ENCODE results near the gene CXCL12. TPM values are rescaled to one million over a fixed set of nuclear protein-coding genes. Genes with fewer than 3 reads are reported as not detected.

Gene CXCL12
- total RNA-seq, 2 donors from 2014 or later, result 0.91 to 13.5 TPM

DNA sequence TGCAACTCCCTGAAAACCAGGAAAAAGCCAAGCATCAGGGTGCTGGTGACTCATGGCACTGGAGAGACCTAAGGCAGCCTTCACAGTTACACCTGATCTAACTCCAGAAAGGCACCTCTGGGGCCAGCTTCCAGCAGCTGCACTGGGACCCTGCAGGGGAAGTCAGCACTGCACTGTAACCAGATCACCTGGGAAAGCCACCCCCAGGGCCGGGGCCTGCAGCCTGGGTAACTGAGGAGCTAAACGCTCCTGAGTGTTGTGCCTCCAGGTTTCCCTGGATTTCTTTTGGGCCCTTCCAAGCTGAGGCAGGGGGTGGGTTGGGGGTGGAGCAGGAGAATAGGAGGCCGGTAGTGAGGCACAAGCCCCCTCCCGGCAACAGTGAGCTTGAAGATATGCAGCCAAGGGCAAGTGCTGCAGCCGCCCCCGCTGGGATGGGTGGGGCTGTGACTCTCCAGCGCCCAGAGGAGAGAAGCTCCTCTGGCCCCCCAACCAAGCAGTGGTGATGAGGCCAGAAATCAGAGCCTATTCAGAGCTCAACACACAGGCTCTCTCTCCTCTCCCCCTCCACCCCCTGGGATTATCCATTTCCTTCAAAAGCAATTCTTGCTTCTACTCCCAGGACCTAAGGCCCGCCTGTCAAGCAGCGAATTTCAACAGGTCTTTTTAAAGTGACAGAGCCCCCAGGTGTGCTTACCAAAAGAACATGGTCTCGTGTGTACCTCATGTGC lies 2.6 kb downstream of the CXCL12 start:
- Histone ChIP-seq H3K4me1 (ENCODE audit: control insufficient read depth, insufficient read depth, low read length) (peaks cover 20% of the 10 kb centered on the region), H3K9me3 (ENCODE audit: control insufficient read depth, low read length) (no peaks in the 10 kb centered on the region), H3K36me3 (ENCODE audit: control insufficient read depth, insufficient read depth, low read length) (no peaks in the 10 kb centered on the region), H3K9ac (ENCODE audit: extremely low read depth, low read length, poor library complexity, severe bottlenecking) (no peak overlapping the region), H3K4me3 (ENCODE audit: low read length) (no peak overlapping the region), H3K27me3 (ENCODE audit: control insufficient read depth, insufficient read depth, low read length, poor library complexity, severe bottlenecking) (peaks cover 41% of the 10 kb centered on the region), H3K27ac (ENCODE audit: low read depth, low read length) (no peak overlapping the region)
- Mint-ChIP-seq H3K36me3 (ENCODE audit: low read depth) (peaks cover 12% of the 10 kb centered on the region), H3K9me3 (no peaks in the 10 kb centered on the region), H3K4me1 (peaks cover 43% of the 10 kb centered on the region), H3K27ac (no peak overlapping the region), H3K4me3 (peak overlapping the region; percentile 60), H3K27me3 (ENCODE audit: insufficient read depth) (peaks cover 39% of the 10 kb centered on the region)
- TF ChIP-seq CTCF (conservative IDR thresholded peaks at IDR 0.05), result peak; percentile 20
- WGBS, 2 experiments (ENCODE audit: insufficient coverage in 1 of 2, insufficient read length in 1 of 2), result 9 to 11% methylated on average over 6 to 10 of the region's 10 CpGs
- peak; percentile 92 for DNase-seq

- Histone ChIP-seq H3K27me3 (ENCODE audit: control insufficient read depth, insufficient read depth, low read length, poor library complexity, severe bottlenecking) (peaks cover 31% of the 10 kb centered on the region), H3K9me3 (ENCODE audit: control insufficient read depth, low read length) (no peaks in the 10 kb centered on the region), H3K4me3 (ENCODE audit: low read length) (no peak overlapping the region), H3K4me1 (ENCODE audit: control insufficient read depth, insufficient read depth, low read length) (peaks cover 20% of the 10 kb centered on the region), H3K36me3 (ENCODE audit: control insufficient read depth, insufficient read depth, low read length) (no peaks in the 10 kb centered on the region), H3K27ac (ENCODE audit: low read depth, low read length) (no peak overlapping the region), H3K9ac (ENCODE audit: extremely low read depth, low read length, poor library complexity, severe bottlenecking) (no peak overlapping the region)
- no peaks in the 10 kb centered on the region for H3K9me3 Mint-ChIP-seq
- no peak overlapping the region for H3K4me3 Mint-ChIP-seq
- peak; percentile 53 for DNase-seq
- TF ChIP-seq CTCF (conservative IDR thresholded peaks at IDR 0.05), result no peak
- peaks cover 29% of the 10 kb centered on the region for H3K27me3 Mint-ChIP-seq (ENCODE audit: insufficient read depth)
- peaks cover 12% of the 10 kb centered on the region for H3K36me3 Mint-ChIP-seq (ENCODE audit: low read depth)
- WGBS, 2 experiments (ENCODE audit: insufficient coverage in 1 of 2, insufficient read length in 1 of 2), result 86 to 88% methylated on average over 3 to 7 of the region's 8 CpGs
- H3K27ac Mint-ChIP-seq, result no peak overlapping the region
- peaks cover 43% of the 10 kb centered on the region for H3K4me1 Mint-ChIP-seq
These were observed 3.9 kb downstream of the CXCL12 start for GRCh38 chr10:44380829-44381600.

DNA sequence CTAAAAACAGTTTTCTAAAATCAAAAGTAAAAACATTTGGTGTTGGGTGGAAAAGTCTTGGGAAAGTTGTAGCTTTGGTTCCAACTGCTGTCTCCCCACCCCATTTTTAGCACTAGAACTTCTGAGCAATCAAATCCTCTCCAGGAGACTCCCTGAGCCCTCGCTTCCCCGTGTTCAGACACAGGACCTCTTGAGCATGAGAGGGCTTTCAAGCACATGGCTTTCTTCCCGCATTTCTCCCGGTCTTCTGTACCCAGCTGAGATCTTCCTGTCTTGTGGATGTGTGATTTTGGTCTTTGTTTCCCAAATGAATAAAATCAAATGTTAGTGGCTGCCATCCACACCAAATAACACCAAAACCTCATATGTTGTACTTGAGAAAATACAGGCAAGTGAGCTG lies 5.0 kb downstream of the CXCL12 start:
- Histone ChIP-seq H3K4me3 (ENCODE audit: low read length) (no peak overlapping the region), H3K4me1 (ENCODE audit: control insufficient read depth, insufficient read depth, low read length) (peaks cover 20% of the 10 kb centered on the region), H3K9ac (ENCODE audit: extremely low read depth, low read length, poor library complexity, severe bottlenecking) (no peak overlapping the region), H3K27me3 (ENCODE audit: control insufficient read depth, insufficient read depth, low read length, poor library complexity, severe bottlenecking) (peaks cover 21% of the 10 kb centered on the region), H3K9me3 (ENCODE audit: control insufficient read depth, low read length) (no peaks in the 10 kb centered on the region), H3K36me3 (ENCODE audit: control insufficient read depth, insufficient read depth, low read length) (no peaks in the 10 kb centered on the region), H3K27ac (ENCODE audit: low read depth, low read length) (no peak overlapping the region)
- no peak overlapping the region for H3K4me3 Mint-ChIP-seq
- H3K4me1 Mint-ChIP-seq, result peaks cover 41% of the 10 kb centered on the region
- DNase-seq, result peak; percentile 20
- peaks cover 19% of the 10 kb centered on the region for H3K27me3 Mint-ChIP-seq (ENCODE audit: insufficient read depth)
- H3K36me3 Mint-ChIP-seq (ENCODE audit: low read depth), result peaks cover 12% of the 10 kb centered on the region
- 86% methylated on average over 4 of the region's 4 CpGs; no CpG with 5 or more reads in 1 of the 2 experiments for WGBS, 2 experiments (ENCODE audit: insufficient coverage in 1 of 2, insufficient read length in 1 of 2)
- H3K9me3 Mint-ChIP-seq, result no peaks in the 10 kb centered on the region
- TF ChIP-seq CTCF (conservative IDR thresholded peaks at IDR 0.05), result no peak
- H3K27ac Mint-ChIP-seq, result no peak overlapping the region

All from endodermal cell (in vitro differentiated cells).